GM23338 (cell line): ENCODE results near the gene NCAPG. TPM values are rescaled to one million over a fixed set of nuclear protein-coding genes. Genes with fewer than 3 reads are reported as not detected.

ENCODE experiments used
- ATAC-seq: fragments of 200-7000 bp; cut with Tn5 transposase; 3 replicates; pipeline ENCODE4 v1.9.1; 2020
- DNase-seq: peaks from one replicate; pipeline ENCODE4 v3.0.0-alpha.2; 2015; ENCODE audit warnings: low spot score
- H2AFZ ChIP-seq: fragments of 200-600 bp; sonication (generic); 2 replicates; pipeline ENCODE4 v1.8.0; 2016; ENCODE audit warnings: antibody characterized with exemption, mild to moderate bottlenecking, moderate library complexity
- H3F3A ChIP-seq: fragments of 200-600 bp; sonication (generic); replicated peaks from 2 replicates; pipeline ENCODE4 v1.8.0; 2017; ENCODE audit warnings: antibody characterized with exemption, mixed run types, low read depth
- H3K27ac ChIP-seq: fragments of 200-600 bp; sonication (generic); 2 replicates; pipeline ENCODE4 v1.6.1; 2016; ENCODE audit warnings: low read depth
- H3K27me3 ChIP-seq: fragments of 200-600 bp; sonication (generic); 2 replicates; pipeline ENCODE4 v1.8.0; 2016; ENCODE audit warnings: mild to moderate bottlenecking, mixed run types, moderate library complexity; ENCODE audit not compliant: insufficient read depth
- H3K36me3 ChIP-seq: fragments of 200-600 bp; sonication (generic); 2 replicates; pipeline ENCODE4 v1.8.0; 2016; ENCODE audit warnings: mild to moderate bottlenecking; ENCODE audit not compliant: insufficient read depth
- H3K4me1 ChIP-seq: fragments of 200-600 bp; sonication (generic); 2 replicates; pipeline ENCODE4 v1.8.0; 2016; ENCODE audit warnings: mild to moderate bottlenecking, moderate library complexity; ENCODE audit not compliant: insufficient read depth
- H3K4me2 ChIP-seq: fragments of 200-600 bp; sonication (generic); 2 replicates; pipeline ENCODE4 v1.7.1; 2017; ENCODE audit warnings: mixed run types
- H3K4me3 ChIP-seq: fragments of 200-600 bp; sonication (generic); 2 replicates; pipeline ENCODE4 v1.6.1; 2016; ENCODE audit warnings: mixed run types
- H3K79me2 ChIP-seq: fragments of 200-600 bp; sonication (generic); replicated peaks from 2 replicates; pipeline ENCODE4 v1.8.0; 2017; ENCODE audit warnings: mild to moderate bottlenecking; ENCODE audit not compliant: insufficient read depth
- H3K9me2 ChIP-seq: fragments of 200-600 bp; sonication (generic); 2 replicates; pipeline ENCODE4 v1.8.0; 2017; ENCODE audit not compliant: insufficient read depth
- H4K20me1 ChIP-seq: fragments of 200-600 bp; sonication (generic); replicated peaks from 2 replicates; pipeline ENCODE4 v1.8.0; 2017; ENCODE audit warnings: mild to moderate bottlenecking; ENCODE audit not compliant: insufficient read depth
- H3K27ac Mint-ChIP-seq: 2 replicates; pipeline ENCODE4 v1.8.0; 2020; ENCODE audit warnings: inconsistent platforms, mild to moderate bottlenecking, moderate library complexity, mixed read lengths
- H3K27me3 Mint-ChIP-seq: 3 replicates; pipeline ENCODE4 v1.8.0; 2022; ENCODE audit warnings: low read depth, mild to moderate bottlenecking, moderate library complexity, mixed read lengths, inconsistent platforms; ENCODE audit not compliant: insufficient read depth, poor library complexity
- H3K36me3 Mint-ChIP-seq: 3 replicates; pipeline ENCODE4 v1.8.0; 2021; ENCODE audit warnings: low read depth, mild to moderate bottlenecking, inconsistent platforms, moderate library complexity, mixed read lengths
- H3K4me1 Mint-ChIP-seq: 3 replicates; pipeline ENCODE4 v1.8.0; 2020; ENCODE audit warnings: mild to moderate bottlenecking, inconsistent platforms, mixed read lengths
- H3K4me3 Mint-ChIP-seq: 3 replicates; pipeline ENCODE4 v1.8.0; 2021; ENCODE audit warnings: moderate library complexity, mild to moderate bottlenecking, inconsistent platforms, mixed read lengths
- H3K9me3 Mint-ChIP-seq: 3 replicates; pipeline ENCODE4 v1.8.0; 2020; ENCODE audit warnings: moderate library complexity, mild to moderate bottlenecking, inconsistent platforms, mixed read lengths
- CREB1 ChIP-seq: fragments of 250-450 bp; sonication (Bioruptor Pico); IDR thresholded peaks from 2 replicates; pipeline ENCODE4 v1.5.0; 2020; ENCODE audit warnings: low read depth, mild to moderate bottlenecking, moderate library complexity
- EZH2 ChIP-seq: fragments of 200-600 bp; sonication (generic); IDR thresholded peaks from one replicate; pipeline ENCODE4 v1.8.0; 2017; ENCODE audit warnings: antibody characterized with exemption, mild to moderate bottlenecking, low read depth; ENCODE audit not compliant: unreplicated experiment
- EZH2phosphoT487 ChIP-seq: fragments of 200-600 bp; sonication (generic); IDR thresholded peaks from one replicate; pipeline ENCODE4 v1.8.1; 2018; ENCODE audit warnings: antibody characterized with exemption; ENCODE audit not compliant: unreplicated experiment
- JUNB ChIP-seq: IDR thresholded peaks from one replicate; pipeline ENCODE4 v1.6.1; 2016; ENCODE audit warnings: antibody characterized with exemption; ENCODE audit not compliant: unreplicated experiment
- NANOG ChIP-seq: IDR thresholded peaks from 2 replicates; pipeline ENCODE4 v1.6.1; 2016; ENCODE audit warnings: antibody characterized with exemption, borderline replicate concordance
- REST ChIP-seq: IDR thresholded peaks from one replicate; pipeline ENCODE4 v1.6.1; 2018; ENCODE audit warnings: antibody characterized with exemption; ENCODE audit not compliant: unreplicated experiment
- STAT1 ChIP-seq: IDR thresholded peaks from one replicate; pipeline ENCODE4 v1.6.1; 2016; ENCODE audit warnings: antibody characterized with exemption; ENCODE audit not compliant: unreplicated experiment
- ZNF114 ChIP-seq: fragments of 250-450 bp; sonication (Bioruptor Pico); IDR thresholded peaks from 2 replicates; pipeline ENCODE4 v1.5.0; 2020; ENCODE audit warnings: mild to moderate bottlenecking, moderate library complexity
- ZNF331 ChIP-seq: fragments of 250-450 bp; sonication (Bioruptor Pico); IDR thresholded peaks from 2 replicates; pipeline ENCODE4 v1.5.0; 2020; ENCODE audit warnings: low read depth, mild to moderate bottlenecking, moderate library complexity
- ZNF462 ChIP-seq: fragments of 250-450 bp; sonication (Bioruptor Pico); IDR thresholded peaks from 2 replicates; pipeline ENCODE4 v1.5.0; 2020; ENCODE audit warnings: mild to moderate bottlenecking, moderate library complexity
- polyA plus RNA-seq: library from polyadenylated mRNA; unstranded; fragments of >200 nt; fragmentation: Nextera tagmentation; extraction: Ambion mirVana; gene quantifications from 2 replicates; pipeline ENCODE4 v1.2.1, GENCODE V29; 2016
- total RNA-seq: library from RNA; depleted of rRNA; stranded (reverse); fragments of >200 nt; shearing (Covaris generic); gene quantifications from 2 replicates; pipeline ENCODE4 v1.2.3, GENCODE V29; 2014

Gene NCAPG
- total and polyA plus RNA-seq, 2 experiments from 2014 or later, result 24.4 to 45.8 TPM

GRCh38 chr4:17771284-17771908 lies 39.4 kb upstream of the NCAPG start (continued):
- TF ChIP-seq REST, result no peak

- H3K4me3 Mint-ChIP-seq, result no peak overlapping the region
- H3K27me3 Mint-ChIP-seq, result peaks cover 4% of the 10 kb centered on the region
- ATAC-seq (no peak), DNase-seq (no peak)
- H3K4me1 Mint-ChIP-seq, result no peaks in the 10 kb centered on the region
- Histone ChIP-seq H3K4me2 (no peak overlapping the region), H3K9me2 (no peaks in the 10 kb centered on the region), H3K27me3 (no peaks in the 10 kb centered on the region), H2AFZ (no peak overlapping the region), H3K4me3 (no peak overlapping the region), H4K20me1 (no peaks in the 10 kb centered on the region), H3K27ac (no peak overlapping the region), H3K79me2 (no peaks in the 10 kb centered on the region), H3K36me3 (no peaks in the 10 kb centered on the region), H3F3A (no peaks in the 10 kb centered on the region), H3K4me1 (no peaks in the 10 kb centered on the region)
- H3K27ac Mint-ChIP-seq, result no peak overlapping the region; the same call in 1 of the 2 replicates
- H3K36me3 Mint-ChIP-seq, result no peaks in the 10 kb centered on the region
- 0 out of 3 replicates have a peak, but pooled peaks cover 3% of the 10 kb centered on the region for H3K9me3 Mint-ChIP-seq
- TF ChIP-seq REST (no peak), ZNF114 (CRISPR knock-in tag) (no peak), EZH2 (no peak), ZNF331 (no peak), STAT1 (no peak), CREB1 (CRISPR knock-in tag) (no peak), EZH2phosphoT487 (no peak), ZNF462 (no peak), NANOG (no peak), JUNB (no peak)
Measured at GRCh38 chr4:17773135-17773698, 37.6 kb upstream of the NCAPG start.
